ENCODE measurements around the gene DGLUCY. TPM values are rescaled to one million over a fixed set of nuclear protein-coding genes. Genes with fewer than 3 reads are reported as not detected.

The DGLUCY gene
- total RNA-seq, 1 donor from 2014 or later, result 20.0 TPM

GRCh38 chr14:91127401-91127801 lies 13.5 kb downstream of the DGLUCY start:
- H3K27ac ChIP-seq (ENCODE audit: low read depth, low read length), result no peak overlapping the region
- no peaks in the 10 kb centered on the region for H3K36me3 ChIP-seq (ENCODE audit: insufficient read depth, low read length)
- no peaks in the 10 kb centered on the region for H3K79me2 ChIP-seq (ENCODE audit: insufficient read depth, low read length)
- H2AFZ ChIP-seq (ENCODE audit: low read depth, low read length), result no peak overlapping the region
- no peaks in the 10 kb centered on the region for H4K20me1 ChIP-seq (ENCODE audit: insufficient read depth, low read length)
- no peaks in the 10 kb centered on the region for H3K27me3 Mint-ChIP-seq (ENCODE audit: low read depth, unreplicated experiment)
- no peak overlapping the region for H3K9ac ChIP-seq (ENCODE audit: low read length)
- H3K9me3 ChIP-seq (ENCODE audit: insufficient read depth, low read depth, low read length), result peaks cover 6% of the 10 kb centered on the region
- no peak overlapping the region for H3K4me3 ChIP-seq (ENCODE audit: insufficient read depth, low read depth, low read length)
- no peak overlapping the region for H3K4me3 Mint-ChIP-seq (ENCODE audit: unreplicated experiment)
- no peak for TF ChIP-seq CTCF (IDR thresholded peaks at IDR 0.05; ENCODE audit: insufficient read depth, low read depth, low read length)
- TF ChIP-seq EZH2 (IDR thresholded peaks at IDR 0.05; ENCODE audit: insufficient read depth, low read length), result no peak
- H3K9me3 Mint-ChIP-seq (ENCODE audit: unreplicated experiment), result no peaks in the 10 kb centered on the region
- H3K27me3 ChIP-seq (ENCODE audit: insufficient read depth, low read length), result no peaks in the 10 kb centered on the region
- FAIRE-seq (no peak), DNase-seq (ENCODE audit: low read depth) (no peak)
- peaks cover 1% of the 10 kb centered on the region for H3K4me1 Mint-ChIP-seq (ENCODE audit: low read depth, unreplicated experiment)
- H3K36me3 Mint-ChIP-seq (ENCODE audit: low read depth, unreplicated experiment), result peaks cover 26% of the 10 kb centered on the region
- H3K27ac Mint-ChIP-seq (ENCODE audit: unreplicated experiment), result no peak overlapping the region
- H3K4me2 ChIP-seq (ENCODE audit: low read length), result no peak overlapping the region
- no peaks in the 10 kb centered on the region for H3K4me1 ChIP-seq (ENCODE audit: insufficient read depth, low read length)

- Mint-ChIP-seq H3K4me1 (ENCODE audit: low read depth, unreplicated experiment) (peaks cover 1% of the 10 kb centered on the region), H3K9me3 (ENCODE audit: unreplicated experiment) (no peaks in the 10 kb centered on the region)
- no peak for FAIRE-seq
Observed at GRCh38 chr14:91127924-91128323, 14.1 kb downstream of the DGLUCY start.

More at GRCh38 chr14:91127924-91128323, 14.1 kb downstream of the DGLUCY start:
- Histone ChIP-seq H3K36me3 (ENCODE audit: insufficient read depth, low read length) (no peaks in the 10 kb centered on the region), H3K4me3 (ENCODE audit: insufficient read depth, low read depth, low read length) (no peak overlapping the region), H3K9ac (ENCODE audit: low read length) (no peak overlapping the region), H3K4me1 (ENCODE audit: insufficient read depth, low read length) (no peaks in the 10 kb centered on the region), H3K9me3 (ENCODE audit: insufficient read depth, low read depth, low read length) (peaks cover 6% of the 10 kb centered on the region), H3K79me2 (ENCODE audit: insufficient read depth, low read length) (no peaks in the 10 kb centered on the region), H3K27ac (ENCODE audit: low read depth, low read length) (no peak overlapping the region), H4K20me1 (ENCODE audit: insufficient read depth, low read length) (no peaks in the 10 kb centered on the region), H3K27me3 (ENCODE audit: insufficient read depth, low read length) (no peaks in the 10 kb centered on the region), H2AFZ (ENCODE audit: low read depth, low read length) (no peak overlapping the region), H3K4me2 (ENCODE audit: low read length) (no peak overlapping the region)
- Mint-ChIP-seq H3K36me3 (ENCODE audit: low read depth, unreplicated experiment) (peaks cover 26% of the 10 kb centered on the region), H3K27me3 (ENCODE audit: low read depth, unreplicated experiment) (no peaks in the 10 kb centered on the region), H3K27ac (ENCODE audit: unreplicated experiment) (no peak overlapping the region), H3K4me3 (ENCODE audit: unreplicated experiment) (no peak overlapping the region)
- DNase-seq (ENCODE audit: low read depth), result no peak
- TF ChIP-seq CTCF (IDR thresholded peaks at IDR 0.05; ENCODE audit: insufficient read depth, low read depth, low read length) (no peak), EZH2 (IDR thresholded peaks at IDR 0.05; ENCODE audit: insufficient read depth, low read length) (no peak)
